Right lobe of liver (tissue), 6 donors: ENCODE data around the gene RPP25L. TPM values are rescaled to one million over a fixed set of nuclear protein-coding genes. Genes with fewer than 3 reads are reported as not detected.
A peak's percentile ranks its signal among the peaks of the same experiment; 100 is the strongest.

Experiments
- ATAC-seq, 4 donors: fragments of 200-7000 bp; cut with Tn5 transposase; one replicate each; pipeline ENCODE4 v1.9.1; 2020; ENCODE audit warnings: mild to moderate bottlenecking in 4 of 4, moderate library complexity in 4 of 4
- DNase-seq, 3 donors: peaks; one replicate each; pipeline ENCODE4 v3.0.0-alpha.2; 2020
- H3K27ac ChIP-seq, 3 donors: fragments of 200-600 bp; one replicate each; pipeline ENCODE4 v1.8.0; 2022
- H3K27me3 ChIP-seq, 2 donors: fragments of 200-600 bp; one replicate each; pipeline ENCODE4 v1.8.0; 2022
- H3K36me3 ChIP-seq, 4 donors: fragments of 200-600 bp; sonication (generic) in 1 of 4; one replicate each; pipeline versions ENCODE4 v1.5.1 to v1.8.0; 2017 to 2022; ENCODE audit warnings: control low read depth in 1 of 4
- H3K4me1 ChIP-seq, 4 donors: fragments of 200-600 bp; sonication (generic) in 1 of 4; one replicate each; pipeline versions ENCODE4 v1.5.1 to v1.8.0; 2017 to 2022; ENCODE audit warnings: control low read depth in 1 of 4
- H3K4me3 ChIP-seq, 3 donors: fragments of 200-600 bp; one replicate each; pipeline ENCODE4 v1.8.0; 2022
- H3K9me3 ChIP-seq, 4 donors: fragments of 200-600 bp; sonication (generic) in 1 of 4; one replicate each; pipeline versions ENCODE4 v1.5.1 to v1.8.0; 2017 to 2022; ENCODE audit warnings: control low read depth in 1 of 4
- CTCF ChIP-seq, 4 donors: fragments of 200-600 bp in 3 of 4; fragments of 450-650 bp in 1 of 4; IDR thresholded peaks; one replicate each; pipeline versions ENCODE4 v1.5.1 to v1.8.0; 2016 to 2022; ENCODE audit warnings: antibody characterized with exemption in 4 of 4, mild to moderate bottlenecking in 2 of 4
- POLR2A ChIP-seq: fragments of 450-650 bp; IDR thresholded peaks from one replicate; pipeline ENCODE4 v1.6.1; 2017; ENCODE audit warnings: antibody characterized with exemption, mild to moderate bottlenecking
- WGBS: methylation state at CpG from one replicate; pipeline ENCODE4 v1.1.6; 2018; ENCODE audit warnings: low coverage, low lambda C conversion rate; ENCODE audit not compliant: insufficient coverage; ENCODE audit errors: missing lambda C conversion rate; 5-methylcytosine and 5-hydroxymethylcytosine counted together
- intact Hi-C, 2 donors: fragments of 100-400 bp; cut with DNase I; formaldehyde crosslinking; loops; one replicate each; pipeline versions ENCODE4 v1.11.2 to v1.14.1; 2022
- total RNA-seq, 6 experiments: library from RNA; depleted of rRNA in 2 of 6; stranded (reverse); fragments of >200 nt in 2 of 6; fragmentation: NEBNext Ultra II Directional in 3 of 6; extraction: Animal tissue kit (Norgen Biotek cat#: 25700) in 3 of 6; gene quantifications; one replicate each; pipeline versions ENCODE4 v1.1.0 to v1.2.4, GENCODE V29; 2016 to 2023
- donor health status: DM: no; HTN: yes; CAD: no.
- donor health status: DM: no; HTN: no; CAD: no.
- donor health status: DM: no; HTN: no; CAD: no.
- donor health status: DM: no; HTN: yes; CAD: no.
- donor health status: DM: no; HTN: yes; CAD: no.

Gene RPP25L
- total RNA-seq, 6 experiments from 2014 or later, result 15.2 to 29.1 (median 25.0) TPM

GRCh38 chr9:34587271-34587670 is 24.6 kb downstream of the RPP25L start:
- no peaks in the 10 kb centered on the region for H3K9me3 ChIP-seq
- H3K4me3 ChIP-seq, result no peak overlapping the region
- TF ChIP-seq CTCF (IDR thresholded peaks at IDR 0.05) (no peak), POLR2A (no peak)
- intact Hi-C loops, result loop anchor here in 1 of 2 donors (5.0 kb wide), 1 partner anchor 35 kb away; no protein-coding TSS in a partner anchor
- DNase-seq (no peak), ATAC-seq (no peak)
- H3K27me3 ChIP-seq, result no peaks in the 10 kb centered on the region
- H3K36me3 ChIP-seq, result no peaks in the 10 kb centered on the region
- peaks cover 0 to 19% (median 8%) of the 10 kb centered on the region in 4 donors for H3K4me1 ChIP-seq
- 72% methylated on average over 2 of the region's 2 CpGs for WGBS
- no peak overlapping the region for H3K27ac ChIP-seq

GRCh38 chr9:34585946-34586669 is 25.8 kb downstream of the RPP25L start:
- no peaks in the 10 kb centered on the region for H3K27me3 ChIP-seq
- 38% methylated on average over 5 of the region's 11 CpGs for WGBS
- TF ChIP-seq CTCF (IDR thresholded peaks at IDR 0.05) (no peak), POLR2A (no peak)
- no peaks in the 10 kb centered on the region for H3K9me3 ChIP-seq
- DNase-seq (peak in 1 of 3 donors; percentile 23), ATAC-seq (no peak)
- intact Hi-C loops, result loop anchor here in 1 of 2 donors (5.0 kb wide), 1 partner anchor 34 kb away; no protein-coding TSS in a partner anchor
- H3K4me3 ChIP-seq, result no peak overlapping the region
- H3K27ac ChIP-seq, result no peak overlapping the region
- H3K36me3 ChIP-seq, result no peaks in the 10 kb centered on the region
- H3K4me1 ChIP-seq, result peaks cover 0 to 11% (median 5%) of the 10 kb centered on the region in 4 donors

GRCh38 chr9:34584970-34585369 is 26.9 kb downstream of the RPP25L start:
- TF ChIP-seq POLR2A (no peak), CTCF (IDR thresholded peaks at IDR 0.05) (no peak)
- no peak overlapping the region for H3K27ac ChIP-seq
- H3K9me3 ChIP-seq, result no peaks in the 10 kb centered on the region
- peaks cover 0 to 6% (median 0%) of the 10 kb centered on the region in 4 donors for H3K4me1 ChIP-seq
- no peak for ATAC-seq
- intact Hi-C loops, result loop anchor here in 1 of 2 donors (5.0 kb wide), 1 partner anchor 33 kb away; no protein-coding TSS in a partner anchor
- H3K4me3 ChIP-seq, result no peak overlapping the region
- WGBS, result 100% methylated on average over 2 of the region's 5 CpGs
- H3K36me3 ChIP-seq, result no peaks in the 10 kb centered on the region
- H3K27me3 ChIP-seq, result no peaks in the 10 kb centered on the region
- DNase-seq, result peak in 1 of 3 donors; percentile 11

- intact Hi-C loops, result no loop called here
These were observed 29.1 kb downstream of the RPP25L start for GRCh38 chr9:34582787-34583186.

More at GRCh38 chr9:34582787-34583186, 29.1 kb downstream of the RPP25L start:
- no peaks in the 10 kb centered on the region for H3K9me3 ChIP-seq
- H3K27ac ChIP-seq, result no peak overlapping the region
- DNase-seq (no peak), ATAC-seq (no peak)
- WGBS, result 93% methylated on average over 2 of the region's 5 CpGs
- no peak overlapping the region for H3K4me3 ChIP-seq
- no peaks in the 10 kb centered on the region for H3K27me3 ChIP-seq
- no peaks in the 10 kb centered on the region for H3K36me3 ChIP-seq
- peaks cover 0 to 6% (median 0%) of the 10 kb centered on the region in 4 donors for H3K4me1 ChIP-seq
- TF ChIP-seq CTCF (IDR thresholded peaks at IDR 0.05) (no peak), POLR2A (no peak)
